Neural cell (in vitro differentiated cells): Measurements from ENCODE around the gene COL13A1. TPM values are rescaled to one million over a fixed set of nuclear protein-coding genes. Genes with fewer than 3 reads are reported as not detected.

Experiments
- H2AFZ ChIP-seq: fragments of 200-600, 300-800 bp; sonication (generic), shearing (Covaris generic); 2 replicates; pipeline ENCODE4 v1.6.0; 2014; ENCODE audit warnings: low read depth, mild to moderate bottlenecking, antibody characterized with exemption, low read length, moderate library complexity
- H3F3A ChIP-seq: fragments of 200-600 bp; shearing (Covaris generic); 2 replicates; pipeline ENCODE4 v1.6.1; 2016; ENCODE audit warnings: mild to moderate bottlenecking, moderate library complexity, mixed read lengths, antibody characterized with exemption, low read length; ENCODE audit not compliant: insufficient read depth, poor library complexity, severe bottlenecking
- H3K27ac ChIP-seq: fragments of 200-600, 300-800 bp; sonication (generic), shearing (Covaris generic); 2 replicates; pipeline ENCODE4 v1.5.1; 2014; ENCODE audit warnings: mild to moderate bottlenecking, low read length, moderate library complexity
- H3K27me3 ChIP-seq: fragments of 300-800, 200-600 bp; sonication (generic), shearing (Covaris generic); 2 replicates; pipeline ENCODE4 v1.6.0; 2014; ENCODE audit warnings: mild to moderate bottlenecking, low read depth, low read length, moderate library complexity; ENCODE audit not compliant: insufficient read depth
- H3K36me3 ChIP-seq: fragments of 300-800, 200-600 bp; sonication (generic), shearing (Covaris generic); 2 replicates; pipeline ENCODE4 v1.5.1; 2014; ENCODE audit warnings: mild to moderate bottlenecking, antibody characterized with exemption, low read length, moderate library complexity; ENCODE audit not compliant: insufficient read depth
- H3K4me2 ChIP-seq: fragments of 300-800, 200-600 bp; sonication (generic), shearing (Covaris generic); 2 replicates; pipeline ENCODE4 v1.6.0; 2014; ENCODE audit warnings: mild to moderate bottlenecking, low read length
- H3K4me3 ChIP-seq: fragments of 300-800, 200-600 bp; sonication (generic), shearing (Covaris generic); 2 replicates; pipeline ENCODE4 v1.5.1; 2014; ENCODE audit warnings: mild to moderate bottlenecking, low read length, moderate library complexity
- H3K79me2 ChIP-seq: fragments of 200-600 bp; shearing (Covaris generic); replicated peaks from 2 replicates; pipeline ENCODE4 v1.6.0; 2014; ENCODE audit warnings: mild to moderate bottlenecking, low read length, moderate library complexity; ENCODE audit not compliant: insufficient read depth
- H3K9ac ChIP-seq: fragments of 300-800, 200-600 bp; sonication (generic), shearing (Covaris generic); 2 replicates; pipeline ENCODE4 v1.6.1; 2016; ENCODE audit warnings: mild to moderate bottlenecking, low read length, mixed read lengths
- H3K9me2 ChIP-seq: fragments of 200-600 bp; shearing (Covaris generic); 2 replicates; pipeline ENCODE4 v1.6.1; 2016; ENCODE audit warnings: mild to moderate bottlenecking, low read length, mixed read lengths; ENCODE audit not compliant: insufficient read depth
- H3K9me3 ChIP-seq: fragments of 200-600, 300-800 bp; sonication (generic), shearing (Covaris generic); 2 replicates; pipeline ENCODE4 v1.6.1; 2016; ENCODE audit warnings: mild to moderate bottlenecking, mixed run types, low read length, moderate library complexity, mixed read lengths
- H4K20me1 ChIP-seq: fragments of 200-600 bp; shearing (Covaris generic); 2 replicates; pipeline ENCODE4 v1.6.1; 2016; ENCODE audit warnings: mild to moderate bottlenecking, mixed run types; ENCODE audit not compliant: insufficient read depth
- EP300 ChIP-seq: fragments of 450-650 bp; conservative IDR thresholded peaks from 2 replicates; pipeline ENCODE4 v1.6.1; 2014; ENCODE audit warnings: antibody characterized with exemption, mild to moderate bottlenecking, moderate library complexity; ENCODE audit not compliant: poor library complexity, severe bottlenecking
- EZH2 ChIP-seq: fragments of 200-600, 300-800 bp; shearing (Covaris generic), sonication (generic); IDR thresholded peaks from 2 replicates; pipeline ENCODE4 v1.6.1; 2014; ENCODE audit warnings: antibody characterized with exemption, low read length, borderline replicate concordance, mild to moderate bottlenecking; ENCODE audit not compliant: insufficient read depth, poor library complexity, severe bottlenecking
- MXI1 ChIP-seq: fragments of 450-650 bp; conservative IDR thresholded peaks from 2 replicates; pipeline ENCODE4 v1.6.1; 2014; ENCODE audit warnings: antibody characterized with exemption, mild to moderate bottlenecking; ENCODE audit not compliant: poor library complexity, severe bottlenecking
- POLR2AphosphoS5 ChIP-seq: IDR thresholded peaks from 2 replicates; pipeline ENCODE4 v1.6.1; 2012
- RAD21 ChIP-seq: fragments of 450-650 bp; conservative IDR thresholded peaks from 2 replicates; pipeline ENCODE4 v1.6.1; 2014; ENCODE audit warnings: antibody characterized with exemption, mild to moderate bottlenecking, moderate library complexity
- SMC3 ChIP-seq: fragments of 450-650 bp; conservative IDR thresholded peaks from 2 replicates; pipeline ENCODE4 v1.6.1; 2014; ENCODE audit warnings: antibody characterized with exemption, mild to moderate bottlenecking, moderate library complexity; ENCODE audit not compliant: poor library complexity
- TAF1 ChIP-seq: IDR thresholded peaks from 2 replicates; pipeline ENCODE4 v1.6.1; 2012; ENCODE audit warnings: low read depth
- polyA plus RNA-seq: library from polyadenylated mRNA; depleted of rRNA; stranded (reverse); fragments of >200 nt; gene quantifications from 2 replicates; pipeline ENCODE4 v1.2.3, GENCODE V29; 2014
- TF ChIP-seq, protein P1 (sequence below): IDR thresholded peaks from 2 replicates; pipeline ENCODE4 v1.6.1; 2012; ENCODE audit warnings: borderline replicate concordance
- TF ChIP-seq, protein P2 (sequence below): fragments of 450-650 bp; IDR thresholded peaks from 2 replicates; pipeline ENCODE4 v1.5.1; 2014; ENCODE audit warnings: antibody characterized with exemption, mild to moderate bottlenecking, moderate library complexity; ENCODE audit not compliant: poor library complexity, severe bottlenecking

COL13A1 gene
- polyA plus RNA-seq, 1 donor from 2014 or later: 4.7 TPM

DNA sequence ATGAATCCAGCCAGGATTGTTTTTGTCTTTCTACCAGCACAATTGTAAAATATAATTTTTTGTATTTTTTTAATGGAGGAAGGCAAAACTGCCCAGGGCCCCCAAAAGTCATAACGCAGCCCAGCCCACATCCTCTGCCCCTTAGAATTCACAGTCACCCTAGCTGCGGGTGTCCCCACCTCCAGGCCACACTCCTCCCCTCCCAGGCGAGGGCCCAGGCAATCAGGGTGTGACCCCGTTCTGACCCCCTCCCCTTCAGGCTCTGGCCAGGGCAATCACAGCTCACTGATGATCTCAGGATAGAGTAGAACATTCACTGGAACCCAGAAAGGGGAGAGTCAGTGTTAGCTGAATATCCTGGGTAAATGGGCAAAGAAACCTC is 158.9 kb downstream of the COL13A1 start:
- no peak overlapping the region for H3K4me2 ChIP-seq
- H3K27ac ChIP-seq: no peak overlapping the region
- H3F3A ChIP-seq: no peaks in the 10 kb centered on the region
- no peaks in the 10 kb centered on the region for H3K27me3 ChIP-seq
- no peaks in the 10 kb centered on the region for H4K20me1 ChIP-seq
- no peak overlapping the region for H3K9ac ChIP-seq
- H3K79me2 ChIP-seq: no peaks in the 10 kb centered on the region
- TF ChIP-seq RAD21: no peak
- TF ChIP-seq MXI1: no peak
- no peak for TF ChIP-seq POLR2AphosphoS5
- TF ChIP-seq, protein P1, sequence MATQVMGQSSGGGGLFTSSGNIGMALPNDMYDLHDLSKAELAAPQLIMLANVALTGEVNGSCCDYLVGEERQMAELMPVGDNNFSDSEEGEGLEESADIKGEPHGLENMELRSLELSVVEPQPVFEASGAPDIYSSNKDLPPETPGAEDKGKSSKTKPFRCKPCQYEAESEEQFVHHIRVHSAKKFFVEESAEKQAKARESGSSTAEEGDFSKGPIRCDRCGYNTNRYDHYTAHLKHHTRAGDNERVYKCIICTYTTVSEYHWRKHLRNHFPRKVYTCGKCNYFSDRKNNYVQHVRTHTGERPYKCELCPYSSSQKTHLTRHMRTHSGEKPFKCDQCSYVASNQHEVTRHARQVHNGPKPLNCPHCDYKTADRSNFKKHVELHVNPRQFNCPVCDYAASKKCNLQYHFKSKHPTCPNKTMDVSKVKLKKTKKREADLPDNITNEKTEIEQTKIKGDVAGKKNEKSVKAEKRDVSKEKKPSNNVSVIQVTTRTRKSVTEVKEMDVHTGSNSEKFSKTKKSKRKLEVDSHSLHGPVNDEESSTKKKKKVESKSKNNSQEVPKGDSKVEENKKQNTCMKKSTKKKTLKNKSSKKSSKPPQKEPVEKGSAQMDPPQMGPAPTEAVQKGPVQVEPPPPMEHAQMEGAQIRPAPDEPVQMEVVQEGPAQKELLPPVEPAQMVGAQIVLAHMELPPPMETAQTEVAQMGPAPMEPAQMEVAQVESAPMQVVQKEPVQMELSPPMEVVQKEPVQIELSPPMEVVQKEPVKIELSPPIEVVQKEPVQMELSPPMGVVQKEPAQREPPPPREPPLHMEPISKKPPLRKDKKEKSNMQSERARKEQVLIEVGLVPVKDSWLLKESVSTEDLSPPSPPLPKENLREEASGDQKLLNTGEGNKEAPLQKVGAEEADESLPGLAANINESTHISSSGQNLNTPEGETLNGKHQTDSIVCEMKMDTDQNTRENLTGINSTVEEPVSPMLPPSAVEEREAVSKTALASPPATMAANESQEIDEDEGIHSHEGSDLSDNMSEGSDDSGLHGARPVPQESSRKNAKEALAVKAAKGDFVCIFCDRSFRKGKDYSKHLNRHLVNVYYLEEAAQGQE: no peak
- TF ChIP-seq SMC3: no peak
- no peak for TF ChIP-seq EZH2
- TF ChIP-seq, protein P2, sequence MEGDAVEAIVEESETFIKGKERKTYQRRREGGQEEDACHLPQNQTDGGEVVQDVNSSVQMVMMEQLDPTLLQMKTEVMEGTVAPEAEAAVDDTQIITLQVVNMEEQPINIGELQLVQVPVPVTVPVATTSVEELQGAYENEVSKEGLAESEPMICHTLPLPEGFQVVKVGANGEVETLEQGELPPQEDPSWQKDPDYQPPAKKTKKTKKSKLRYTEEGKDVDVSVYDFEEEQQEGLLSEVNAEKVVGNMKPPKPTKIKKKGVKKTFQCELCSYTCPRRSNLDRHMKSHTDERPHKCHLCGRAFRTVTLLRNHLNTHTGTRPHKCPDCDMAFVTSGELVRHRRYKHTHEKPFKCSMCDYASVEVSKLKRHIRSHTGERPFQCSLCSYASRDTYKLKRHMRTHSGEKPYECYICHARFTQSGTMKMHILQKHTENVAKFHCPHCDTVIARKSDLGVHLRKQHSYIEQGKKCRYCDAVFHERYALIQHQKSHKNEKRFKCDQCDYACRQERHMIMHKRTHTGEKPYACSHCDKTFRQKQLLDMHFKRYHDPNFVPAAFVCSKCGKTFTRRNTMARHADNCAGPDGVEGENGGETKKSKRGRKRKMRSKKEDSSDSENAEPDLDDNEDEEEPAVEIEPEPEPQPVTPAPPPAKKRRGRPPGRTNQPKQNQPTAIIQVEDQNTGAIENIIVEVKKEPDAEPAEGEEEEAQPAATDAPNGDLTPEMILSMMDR: no peak
- no peak for TF ChIP-seq TAF1
- TF ChIP-seq EP300: no peak
- H3K9me2 ChIP-seq: no peaks in the 10 kb centered on the region
- no peaks in the 10 kb centered on the region for H3K9me3 ChIP-seq
- no peak overlapping the region for H2AFZ ChIP-seq
- no peaks in the 10 kb centered on the region for H3K36me3 ChIP-seq
- no peak overlapping the region for H3K4me3 ChIP-seq

DNA sequence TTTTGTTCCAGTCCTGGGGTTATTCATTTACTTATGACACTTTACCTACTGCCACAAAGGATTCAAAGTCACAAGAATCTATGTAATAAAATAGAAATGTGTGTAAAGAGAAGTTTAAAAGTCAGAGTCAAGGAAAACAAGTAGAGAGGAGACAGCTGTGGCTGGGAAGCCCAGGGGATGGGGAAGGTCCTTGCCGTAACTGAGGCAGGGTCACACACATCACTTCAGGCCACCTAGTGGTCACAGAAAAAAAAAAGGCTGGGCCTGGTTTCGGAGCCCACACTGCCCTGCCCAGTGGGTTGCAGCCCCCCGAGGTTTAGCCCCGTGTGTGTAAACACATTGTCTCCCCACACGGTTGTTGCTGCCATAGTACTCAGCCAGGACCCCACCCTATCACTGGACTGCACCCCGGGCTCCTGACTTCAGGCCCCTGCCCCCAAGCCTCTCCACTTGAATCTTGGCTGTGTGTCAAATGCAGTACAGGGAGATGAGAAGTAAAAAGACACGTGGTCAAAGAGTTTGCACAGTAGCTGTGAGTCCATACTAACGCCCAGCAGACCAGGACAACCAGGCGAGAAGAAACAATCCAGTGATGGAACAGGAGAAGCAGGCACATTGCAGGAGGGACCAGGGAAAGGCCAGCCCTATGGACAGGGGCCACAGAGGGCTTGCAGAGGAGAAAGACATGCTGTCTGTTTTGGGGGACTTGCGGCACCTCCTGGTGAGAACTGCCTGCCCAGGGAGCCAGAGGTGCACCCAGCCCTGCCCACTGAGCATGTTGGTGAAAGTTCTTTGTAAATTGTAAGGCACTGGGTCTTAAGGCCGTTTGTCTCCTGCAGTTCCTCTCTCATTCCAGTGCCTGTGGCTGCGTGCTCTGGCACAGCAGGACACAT is 159.5 kb downstream of the COL13A1 start:
- no peaks in the 10 kb centered on the region for H3K9me3 ChIP-seq
- no peak overlapping the region for H2AFZ ChIP-seq
- TF ChIP-seq, protein P2: no peak
- TF ChIP-seq POLR2AphosphoS5 (no peak), RAD21 (no peak), EZH2 (no peak), SMC3 (no peak), MXI1 (no peak), EP300 (no peak), TAF1 (no peak)
- TF ChIP-seq, protein P1: no peak
- no peaks in the 10 kb centered on the region for H3K79me2 ChIP-seq
- no peak overlapping the region for H3K4me2 ChIP-seq
- H3K36me3 ChIP-seq: no peaks in the 10 kb centered on the region
- no peaks in the 10 kb centered on the region for H3K9me2 ChIP-seq
- no peaks in the 10 kb centered on the region for H3F3A ChIP-seq
- H4K20me1 ChIP-seq: no peaks in the 10 kb centered on the region
- no peak overlapping the region for H3K9ac ChIP-seq
- no peak overlapping the region for H3K27ac ChIP-seq
- no peaks in the 10 kb centered on the region for H3K27me3 ChIP-seq
- no peak overlapping the region for H3K4me3 ChIP-seq
